OCI-LY3 (cell line): ENCODE results near the gene KLF11.

Experiments
- EZH2phosphoT487 ChIP-seq: fragments of 200-600 bp; shearing (Covaris generic); IDR thresholded peaks from 2 replicates; pipeline ENCODE4 v1.6.1; 2018; ENCODE audit warnings: antibody characterized with exemption, mixed run types, low read depth
- TF ChIP-seq, protein P1 (sequence below): fragments of 200-600, 300-600 bp; sonication (generic); IDR thresholded peaks from 2 replicates; pipeline ENCODE4 v1.5.1; 2014; ENCODE audit warnings: antibody characterized with exemption, low read length, low read depth

DNA sequence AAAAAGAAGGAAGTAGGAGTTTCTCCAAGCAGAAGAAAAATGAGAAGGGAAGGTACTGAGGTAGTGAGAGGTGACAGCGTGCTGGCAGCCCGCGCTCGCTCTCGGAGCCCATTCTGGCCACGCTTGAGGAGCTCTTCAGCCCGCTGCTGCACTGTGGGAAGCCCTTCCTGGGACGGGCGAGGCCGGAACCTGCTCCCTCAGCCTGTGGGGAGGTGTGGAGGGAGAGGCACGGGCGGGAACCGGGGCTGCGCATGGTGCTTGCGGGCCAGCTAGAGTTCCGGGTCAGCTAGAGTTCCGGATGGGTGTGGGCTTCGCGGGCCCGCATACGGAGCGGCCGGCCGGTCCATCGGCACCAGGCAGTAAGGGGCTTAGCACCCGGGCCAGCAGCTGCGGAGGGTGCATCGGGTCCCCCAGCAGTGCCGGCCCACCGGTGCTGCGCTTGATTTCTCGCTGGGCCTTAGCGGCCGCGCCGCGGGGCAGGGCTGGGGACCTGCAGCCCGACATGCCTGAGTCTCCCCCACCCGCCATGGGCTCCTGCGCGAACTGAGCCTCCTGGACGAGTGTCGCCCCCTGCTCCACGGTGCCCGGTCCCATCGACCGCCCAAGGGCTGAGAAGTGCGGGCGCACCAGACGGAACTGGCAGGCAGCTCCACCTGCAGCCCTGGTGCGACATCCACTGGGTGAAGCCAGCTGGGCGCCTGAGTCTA lies 48.0 kb downstream of the KLF11 start:
- TF ChIP-seq, protein P1, sequence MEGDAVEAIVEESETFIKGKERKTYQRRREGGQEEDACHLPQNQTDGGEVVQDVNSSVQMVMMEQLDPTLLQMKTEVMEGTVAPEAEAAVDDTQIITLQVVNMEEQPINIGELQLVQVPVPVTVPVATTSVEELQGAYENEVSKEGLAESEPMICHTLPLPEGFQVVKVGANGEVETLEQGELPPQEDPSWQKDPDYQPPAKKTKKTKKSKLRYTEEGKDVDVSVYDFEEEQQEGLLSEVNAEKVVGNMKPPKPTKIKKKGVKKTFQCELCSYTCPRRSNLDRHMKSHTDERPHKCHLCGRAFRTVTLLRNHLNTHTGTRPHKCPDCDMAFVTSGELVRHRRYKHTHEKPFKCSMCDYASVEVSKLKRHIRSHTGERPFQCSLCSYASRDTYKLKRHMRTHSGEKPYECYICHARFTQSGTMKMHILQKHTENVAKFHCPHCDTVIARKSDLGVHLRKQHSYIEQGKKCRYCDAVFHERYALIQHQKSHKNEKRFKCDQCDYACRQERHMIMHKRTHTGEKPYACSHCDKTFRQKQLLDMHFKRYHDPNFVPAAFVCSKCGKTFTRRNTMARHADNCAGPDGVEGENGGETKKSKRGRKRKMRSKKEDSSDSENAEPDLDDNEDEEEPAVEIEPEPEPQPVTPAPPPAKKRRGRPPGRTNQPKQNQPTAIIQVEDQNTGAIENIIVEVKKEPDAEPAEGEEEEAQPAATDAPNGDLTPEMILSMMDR = no peak
- TF ChIP-seq EZH2phosphoT487 = no peak
